Measurements from ENCODE around the gene CYB5R2.

GRCh38 chr11:7640816-7641215, 32.5 kb downstream of the CYB5R2 start:
- no peak for TF ChIP-seq E2F4 (CRISPR knock-in tag; IDR thresholded peaks at IDR 0.05; ENCODE audit: borderline replicate concordance, low read depth)
- no peak for TF ChIP-seq FOXK1 (CRISPR knock-in tag; IDR thresholded peaks at IDR 0.05)
- TF ChIP-seq USF2 (CRISPR knock-in tag; IDR thresholded peaks at IDR 0.05): no peak
- TF ChIP-seq CTCF (IDR thresholded peaks at IDR 0.05): no peak
- TF ChIP-seq ZBTB21 (CRISPR knock-in tag; IDR thresholded peaks at IDR 0.05; ENCODE audit: borderline replicate concordance): no peak
- no peak for TF ChIP-seq HMGXB4 (CRISPR knock-in tag; IDR thresholded peaks at IDR 0.05)
- no peak for TF ChIP-seq ESRRA (CRISPR knock-in tag; IDR thresholded peaks at IDR 0.05; ENCODE audit: borderline replicate concordance)
